H1 (cell line): ENCODE results near the gene NPTN. TPM values are rescaled to one million over a fixed set of nuclear protein-coding genes. Genes with fewer than 3 reads are reported as not detected.

Source experiments
- ATF2 ChIP-seq: IDR thresholded peaks from 2 replicates; pipeline ENCODE4 v1.6.1; 2012; ENCODE audit warnings: low read length, inconsistent platforms
- BACH1 ChIP-seq: IDR thresholded peaks from 2 replicates; pipeline ENCODE4 v1.6.1; 2012; ENCODE audit warnings: low read length, improper control_type of control experiment
- RAD21 ChIP-seq, 2 experiments: IDR thresholded peaks in 1 of 2; conservative IDR thresholded peaks in 1 of 2; 2 replicates each; pipeline ENCODE4 v1.6.1; 2011; ENCODE audit warnings: low read depth in 2 of 2, low read length in 2 of 2, improper control_type of control experiment in 1 of 2, inconsistent platforms in 1 of 2, mild to moderate bottlenecking in 1 of 2, moderate library complexity in 1 of 2
- SIX5 ChIP-seq: IDR thresholded peaks from 2 replicates; pipeline ENCODE4 v1.6.1; 2011; ENCODE audit warnings: mild to moderate bottlenecking, low read depth, low read length
- SUZ12 ChIP-seq: fragments of 200-600 bp; sonication (generic); IDR thresholded peaks from 2 replicates; pipeline ENCODE4 v1.6.1; 2012; ENCODE audit warnings: mild to moderate bottlenecking, inconsistent platforms, low read length, moderate library complexity, mixed read lengths
- TAF7 ChIP-seq: optimal IDR thresholded peaks from 2 replicates; pipeline ENCODE3; 2011; ENCODE audit warnings: low read depth, mild to moderate bottlenecking, inconsistent platforms, low read length, moderate library complexity, borderline replicate concordance
- YY1 ChIP-seq: IDR thresholded peaks from 2 replicates; pipeline ENCODE4 v1.6.1; 2011; ENCODE audit warnings: low read depth, mild to moderate bottlenecking, low read length
- polyA plus RNA-seq, 7 experiments: library from polyadenylated mRNA; depleted of rRNA in 3 of 7; stranded (reverse) in 5 of 7; unstranded in 2 of 7; fragments of >200 nt in 5 of 7; fragments of 200-250 nt in 2 of 7; gene quantifications; 1 replicate in 5 of 7; 2 replicates in 1 of 7; 4 replicates in 1 of 7; pipeline versions ENCODE4 v1.2.1 to v1.2.3, GENCODE V29; 2011 to 2013; ENCODE audit warnings: missing spikeins in 2 of 7, mixed read lengths in 2 of 7
- total RNA-seq: library from RNA; stranded (reverse); fragmentation: NEBNext Ultra II Directional; extraction: Animal tissue kit (Norgen Biotek cat#: 25700); gene quantifications from 2 replicates; pipeline ENCODE4 v1.2.1, GENCODE V29; 2021
- TF ChIP-seq, protein P1 (sequence below): fragments of 300-600 bp; sonication (generic); IDR thresholded peaks from 2 replicates; pipeline ENCODE4 v1.7.1; 2012; ENCODE audit warnings: low read length, moderate library complexity, mild to moderate bottlenecking, inconsistent platforms; ENCODE audit not compliant: insufficient replicate concordance

NPTN gene
- total and polyA plus RNA-seq, 2 of the 8 experiments (the other 6 are each of a cell fraction or from before 2014, with no cell fraction given) = 67.0 to 113 TPM

- TF ChIP-seq, protein P1, sequence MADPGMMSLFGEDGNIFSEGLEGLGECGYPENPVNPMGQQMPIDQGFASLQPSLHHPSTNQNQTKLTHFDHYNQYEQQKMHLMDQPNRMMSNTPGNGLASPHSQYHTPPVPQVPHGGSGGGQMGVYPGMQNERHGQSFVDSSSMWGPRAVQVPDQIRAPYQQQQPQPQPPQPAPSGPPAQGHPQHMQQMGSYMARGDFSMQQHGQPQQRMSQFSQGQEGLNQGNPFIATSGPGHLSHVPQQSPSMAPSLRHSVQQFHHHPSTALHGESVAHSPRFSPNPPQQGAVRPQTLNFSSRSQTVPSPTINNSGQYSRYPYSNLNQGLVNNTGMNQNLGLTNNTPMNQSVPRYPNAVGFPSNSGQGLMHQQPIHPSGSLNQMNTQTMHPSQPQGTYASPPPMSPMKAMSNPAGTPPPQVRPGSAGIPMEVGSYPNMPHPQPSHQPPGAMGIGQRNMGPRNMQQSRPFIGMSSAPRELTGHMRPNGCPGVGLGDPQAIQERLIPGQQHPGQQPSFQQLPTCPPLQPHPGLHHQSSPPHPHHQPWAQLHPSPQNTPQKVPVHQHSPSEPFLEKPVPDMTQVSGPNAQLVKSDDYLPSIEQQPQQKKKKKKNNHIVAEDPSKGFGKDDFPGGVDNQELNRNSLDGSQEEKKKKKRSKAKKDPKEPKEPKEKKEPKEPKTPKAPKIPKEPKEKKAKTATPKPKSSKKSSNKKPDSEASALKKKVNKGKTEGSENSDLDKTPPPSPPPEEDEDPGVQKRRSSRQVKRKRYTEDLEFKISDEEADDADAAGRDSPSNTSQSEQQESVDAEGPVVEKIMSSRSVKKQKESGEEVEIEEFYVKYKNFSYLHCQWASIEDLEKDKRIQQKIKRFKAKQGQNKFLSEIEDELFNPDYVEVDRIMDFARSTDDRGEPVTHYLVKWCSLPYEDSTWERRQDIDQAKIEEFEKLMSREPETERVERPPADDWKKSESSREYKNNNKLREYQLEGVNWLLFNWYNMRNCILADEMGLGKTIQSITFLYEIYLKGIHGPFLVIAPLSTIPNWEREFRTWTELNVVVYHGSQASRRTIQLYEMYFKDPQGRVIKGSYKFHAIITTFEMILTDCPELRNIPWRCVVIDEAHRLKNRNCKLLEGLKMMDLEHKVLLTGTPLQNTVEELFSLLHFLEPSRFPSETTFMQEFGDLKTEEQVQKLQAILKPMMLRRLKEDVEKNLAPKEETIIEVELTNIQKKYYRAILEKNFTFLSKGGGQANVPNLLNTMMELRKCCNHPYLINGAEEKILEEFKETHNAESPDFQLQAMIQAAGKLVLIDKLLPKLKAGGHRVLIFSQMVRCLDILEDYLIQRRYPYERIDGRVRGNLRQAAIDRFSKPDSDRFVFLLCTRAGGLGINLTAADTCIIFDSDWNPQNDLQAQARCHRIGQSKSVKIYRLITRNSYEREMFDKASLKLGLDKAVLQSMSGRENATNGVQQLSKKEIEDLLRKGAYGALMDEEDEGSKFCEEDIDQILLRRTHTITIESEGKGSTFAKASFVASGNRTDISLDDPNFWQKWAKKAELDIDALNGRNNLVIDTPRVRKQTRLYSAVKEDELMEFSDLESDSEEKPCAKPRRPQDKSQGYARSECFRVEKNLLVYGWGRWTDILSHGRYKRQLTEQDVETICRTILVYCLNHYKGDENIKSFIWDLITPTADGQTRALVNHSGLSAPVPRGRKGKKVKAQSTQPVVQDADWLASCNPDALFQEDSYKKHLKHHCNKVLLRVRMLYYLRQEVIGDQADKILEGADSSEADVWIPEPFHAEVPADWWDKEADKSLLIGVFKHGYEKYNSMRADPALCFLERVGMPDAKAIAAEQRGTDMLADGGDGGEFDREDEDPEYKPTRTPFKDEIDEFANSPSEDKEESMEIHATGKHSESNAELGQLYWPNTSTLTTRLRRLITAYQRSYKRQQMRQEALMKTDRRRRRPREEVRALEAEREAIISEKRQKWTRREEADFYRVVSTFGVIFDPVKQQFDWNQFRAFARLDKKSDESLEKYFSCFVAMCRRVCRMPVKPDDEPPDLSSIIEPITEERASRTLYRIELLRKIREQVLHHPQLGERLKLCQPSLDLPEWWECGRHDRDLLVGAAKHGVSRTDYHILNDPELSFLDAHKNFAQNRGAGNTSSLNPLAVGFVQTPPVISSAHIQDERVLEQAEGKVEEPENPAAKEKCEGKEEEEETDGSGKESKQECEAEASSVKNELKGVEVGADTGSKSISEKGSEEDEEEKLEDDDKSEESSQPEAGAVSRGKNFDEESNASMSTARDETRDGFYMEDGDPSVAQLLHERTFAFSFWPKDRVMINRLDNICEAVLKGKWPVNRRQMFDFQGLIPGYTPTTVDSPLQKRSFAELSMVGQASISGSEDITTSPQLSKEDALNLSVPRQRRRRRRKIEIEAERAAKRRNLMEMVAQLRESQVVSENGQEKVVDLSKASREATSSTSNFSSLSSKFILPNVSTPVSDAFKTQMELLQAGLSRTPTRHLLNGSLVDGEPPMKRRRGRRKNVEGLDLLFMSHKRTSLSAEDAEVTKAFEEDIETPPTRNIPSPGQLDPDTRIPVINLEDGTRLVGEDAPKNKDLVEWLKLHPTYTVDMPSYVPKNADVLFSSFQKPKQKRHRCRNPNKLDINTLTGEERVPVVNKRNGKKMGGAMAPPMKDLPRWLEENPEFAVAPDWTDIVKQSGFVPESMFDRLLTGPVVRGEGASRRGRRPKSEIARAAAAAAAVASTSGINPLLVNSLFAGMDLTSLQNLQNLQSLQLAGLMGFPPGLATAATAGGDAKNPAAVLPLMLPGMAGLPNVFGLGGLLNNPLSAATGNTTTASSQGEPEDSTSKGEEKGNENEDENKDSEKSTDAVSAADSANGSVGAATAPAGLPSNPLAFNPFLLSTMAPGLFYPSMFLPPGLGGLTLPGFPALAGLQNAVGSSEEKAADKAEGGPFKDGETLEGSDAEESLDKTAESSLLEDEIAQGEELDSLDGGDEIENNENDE = no peak
- no peak for TF ChIP-seq RAD21 (IDR thresholded peaks at IDR 0.05 in 1 of 2, conservative IDR thresholded peaks at IDR 0.05 in 1 of 2; ENCODE audit: low read depth in 2 of 2, low read length in 2 of 2)
- no peak for TF ChIP-seq YY1
- no peak for TF ChIP-seq SUZ12
- TF ChIP-seq ATF2 = no peak
- no peak for TF ChIP-seq BACH1
- no peak for TF ChIP-seq TAF7
- no peak for TF ChIP-seq SIX5
Measured at GRCh38 chr15:73682600-73683090, 49.5 kb upstream of the NPTN start (continued).
